ENCODE results near the gene CLSTN3. TPM values are rescaled to one million over a fixed set of nuclear protein-coding genes. Genes with fewer than 3 reads are reported as not detected.

Gene CLSTN3
- total RNA-seq, 2 donors from 2014 or later, result 36.8 to 57.0 TPM

GRCh38 chr12:7116196-7116595, 14.0 kb upstream of the CLSTN3 start:
- ATAC-seq, result no peak
- no peaks in the 10 kb centered on the region for H3K9me3 Mint-ChIP-seq
- H3K36me3 Mint-ChIP-seq, result peaks cover 9 to 10% of the 10 kb centered on the region in 2 donors

GRCh38 chr12:7116916-7117315, 13.3 kb upstream of the CLSTN3 start:
- ATAC-seq (no peak), DNase-seq (ENCODE audit: low spot score in 2 of 2) (peak in 1 of 2 donors; percentile 9)
- no peak overlapping the region for H3K27ac Mint-ChIP-seq
- H3K9me3 Mint-ChIP-seq, result no peaks in the 10 kb centered on the region
- H3K36me3 Mint-ChIP-seq, result peaks cover 9 to 10% of the 10 kb centered on the region in 2 donors

More at GRCh38 chr12:7116196-7116595, 14.0 kb upstream of the CLSTN3 start:
- DNase-seq (ENCODE audit: low spot score in 2 of 2), result peak in 1 of 2 donors; percentile 9
- no peak overlapping the region for H3K27ac Mint-ChIP-seq

GRCh38 chr12:7117670-7118069, 12.5 kb upstream of the CLSTN3 start:
- peaks cover 9 to 10% of the 10 kb centered on the region in 2 donors for H3K36me3 Mint-ChIP-seq
- H3K9me3 Mint-ChIP-seq, result no peaks in the 10 kb centered on the region
- DNase-seq (ENCODE audit: low spot score in 2 of 2) (peak in 1 of 2 donors; percentile 39), ATAC-seq (no peak)
- H3K27ac Mint-ChIP-seq, result no peak overlapping the region

- DNase-seq (ENCODE audit: low spot score in 2 of 2) (peak in 1 of 2 donors; percentile 33), ATAC-seq (no peak)
- Mint-ChIP-seq H3K27ac (no peak overlapping the region), H3K36me3 (peaks cover 5% of the 10 kb centered on the region in 2 donors), H3K9me3 (no peaks in the 10 kb centered on the region)
These were observed 11.3 kb upstream of the CLSTN3 start for GRCh38 chr12:7118881-7119280.

- no peaks in the 10 kb centered on the region for H3K9me3 Mint-ChIP-seq
- no peak for ATAC-seq
- no peak overlapping the region for H3K27ac Mint-ChIP-seq
- DNase-seq (ENCODE audit: low spot score in 2 of 2), result peak in 1 of 2 donors; percentile 41
- H3K36me3 Mint-ChIP-seq, result peaks cover 0 to 5% of the 10 kb centered on the region in 2 donors
These were observed 10.0 kb upstream of the CLSTN3 start for GRCh38 chr12:7120166-7120565.

GRCh38 chr12:7121324-7121723, 8.8 kb upstream of the CLSTN3 start:
- ATAC-seq (no peak), DNase-seq (ENCODE audit: low spot score in 2 of 2) (peak in 1 of 2 donors; percentile 51)
- H3K9me3 Mint-ChIP-seq, result no peaks in the 10 kb centered on the region
- no peaks in the 10 kb centered on the region for H3K36me3 Mint-ChIP-seq
- H3K27ac Mint-ChIP-seq, result no peak overlapping the region

- Mint-ChIP-seq H3K27ac (peak overlapping the region in 1 of 2 donors; percentile 17), H3K9me3 (no peaks in the 10 kb centered on the region), H3K36me3 (no peaks in the 10 kb centered on the region)
- ATAC-seq (no peak), DNase-seq (ENCODE audit: low spot score in 2 of 2) (peak in 1 of 2 donors; percentile 2)
These were observed 7.1 kb upstream of the CLSTN3 start for GRCh38 chr12:7122811-7123769.

GRCh38 chr12:7123806-7124522, 6.2 kb upstream of the CLSTN3 start:
- Mint-ChIP-seq H3K27ac (no peak overlapping the region), H3K9me3 (no peaks in the 10 kb centered on the region), H3K36me3 (no peaks in the 10 kb centered on the region)
- DNase-seq (ENCODE audit: low spot score in 2 of 2), result peak in 1 of 2 donors; percentile 44
- no peak for ATAC-seq

- no peak for DNase-seq (ENCODE audit: low spot score in 2 of 2)
- H3K9me3 Mint-ChIP-seq, result no peaks in the 10 kb centered on the region
These were observed 4.4 kb upstream of the CLSTN3 start for GRCh38 chr12:7125632-7126227.

GRCh38 chr12:7127916-7128626, 2.1 kb upstream of the CLSTN3 start:
- H3K27ac Mint-ChIP-seq, result no peak overlapping the region
- H3K36me3 Mint-ChIP-seq, result no peaks in the 10 kb centered on the region
- no peaks in the 10 kb centered on the region for H3K9me3 Mint-ChIP-seq
- no peak for ATAC-seq
- DNase-seq (ENCODE audit: low spot score in 2 of 2), result peak in 1 of 2 donors; percentile 33

More at GRCh38 chr12:7125632-7126227, 4.4 kb upstream of the CLSTN3 start:
- Mint-ChIP-seq H3K27ac (no peak overlapping the region), H3K36me3 (no peaks in the 10 kb centered on the region)
- ATAC-seq, result no peak

- DNase-seq (ENCODE audit: low spot score in 2 of 2) (peak in 1 of 2 donors; percentile 51), ATAC-seq (no peak)
- Mint-ChIP-seq H3K27ac (no peak within 1 kb of the TSS), H3K36me3 (no peaks in the 10 kb centered on the region), H3K9me3 (no peaks in the 10 kb centered on the region)
These were observed 1.4 kb upstream of the CLSTN3 start, which contains the start of gene RBP5 for GRCh38 chr12:7128681-7129286. Gene RBP5 (minus strand): TSS chr12:7128889. CDS start chr12:7128775, 114 bp downstream.

GRCh38 chr12:7129287-7129871, 792 bp upstream of the CLSTN3 start:
- DNase-seq (ENCODE audit: low spot score in 2 of 2) (peak in 1 of 2 donors; percentile 37), ATAC-seq (no peak)
- no peak overlapping the region for H3K27ac Mint-ChIP-seq
- H3K9me3 Mint-ChIP-seq, result no peaks in the 10 kb centered on the region
- no peaks in the 10 kb centered on the region for H3K36me3 Mint-ChIP-seq

- ATAC-seq (peak; percentile 36 to 54), DNase-seq (ENCODE audit: low spot score in 2 of 2) (peak in 1 of 2 donors; percentile 54)
- H3K27ac Mint-ChIP-seq, result peak overlapping the region; percentile 45 to 96
- no peaks in the 10 kb centered on the region for H3K36me3 Mint-ChIP-seq
- H3K9me3 Mint-ChIP-seq, result no peaks in the 10 kb centered on the region
These were observed 730 bp downstream of the CLSTN3 start for GRCh38 chr12:7130701-7131501.

- H3K27ac Mint-ChIP-seq, result peak overlapping the region; percentile 45 to 67
- H3K9me3 Mint-ChIP-seq, result no peaks in the 10 kb centered on the region
- DNase-seq (ENCODE audit: low spot score in 2 of 2), result no peak
- no peaks in the 10 kb centered on the region for H3K36me3 Mint-ChIP-seq
- peak; percentile 24 to 56 for ATAC-seq
These were observed 1.3 kb downstream of the CLSTN3 start for GRCh38 chr12:7131502-7131866.
